HG03520 (cell line): ENCODE results near the gene EVA1B.

Experiments used
- ATAC-seq: cut with Tn5 transposase; IDR thresholded peaks from one replicate; pipeline ENCODE4 v1.9.1; 2021; ENCODE audit warnings: mild to moderate bottlenecking, moderate library complexity; ENCODE audit not compliant: unreplicated experiment

The EVA1B gene

GRCh38 chr1:36346741-36347370 lies 23.4 kb upstream of the EVA1B start:
- ATAC-seq = no peak

DNA sequence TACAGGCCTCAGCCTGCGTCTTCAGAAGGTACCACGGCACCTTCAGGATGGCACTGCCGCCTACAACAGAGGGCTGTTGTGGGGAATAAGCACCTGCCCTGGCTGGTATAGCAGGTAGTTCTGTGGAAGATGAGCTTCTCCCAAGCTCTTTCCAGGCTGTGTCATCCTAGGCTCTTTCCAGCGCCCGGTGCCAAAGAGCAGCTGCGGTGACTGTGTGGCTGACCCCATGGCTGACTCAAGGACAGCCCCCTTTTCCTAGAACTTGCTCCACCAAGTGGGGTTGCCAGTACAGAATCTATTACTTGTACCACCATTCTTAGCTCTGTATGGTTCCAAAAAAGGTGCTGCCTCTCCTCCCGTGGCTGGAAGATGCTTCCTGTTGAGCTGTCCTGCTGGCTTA lies 21.9 kb upstream of the EVA1B start:
- ATAC-seq = no peak

- no peak for ATAC-seq
Observed at GRCh38 chr1:36344395-36344680, 20.9 kb upstream of the EVA1B start.

- no peak for ATAC-seq
Observed at GRCh38 chr1:36343651-36344394, 20.4 kb upstream of the EVA1B start.

GRCh38 chr1:36342426-36343185 lies 19.2 kb upstream of the EVA1B start:
- ATAC-seq = no peak

- no peak for ATAC-seq
Observed at GRCh38 chr1:36341626-36342320, 18.3 kb upstream of the EVA1B start.

DNA sequence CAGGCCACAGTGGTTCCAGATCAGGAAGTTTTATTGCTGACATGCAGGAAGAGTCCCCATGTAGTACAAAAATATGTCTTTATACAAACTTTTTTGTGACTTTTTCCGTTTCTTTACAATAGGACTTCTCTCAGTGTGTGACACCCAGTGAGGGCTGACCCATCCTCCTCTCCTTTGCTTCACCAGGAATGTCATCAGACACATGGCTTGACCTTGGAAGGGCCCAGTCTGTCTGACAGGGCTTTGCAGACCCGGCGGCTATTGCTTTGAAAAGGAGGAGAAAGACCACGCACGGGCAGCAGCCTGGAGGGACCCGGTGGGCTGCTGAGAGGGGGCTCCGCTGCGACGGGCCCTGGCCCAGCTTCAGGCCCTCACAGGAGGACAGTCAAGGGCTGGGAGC lies 16.2 kb upstream of the EVA1B start:
- no peak for ATAC-seq

DNA sequence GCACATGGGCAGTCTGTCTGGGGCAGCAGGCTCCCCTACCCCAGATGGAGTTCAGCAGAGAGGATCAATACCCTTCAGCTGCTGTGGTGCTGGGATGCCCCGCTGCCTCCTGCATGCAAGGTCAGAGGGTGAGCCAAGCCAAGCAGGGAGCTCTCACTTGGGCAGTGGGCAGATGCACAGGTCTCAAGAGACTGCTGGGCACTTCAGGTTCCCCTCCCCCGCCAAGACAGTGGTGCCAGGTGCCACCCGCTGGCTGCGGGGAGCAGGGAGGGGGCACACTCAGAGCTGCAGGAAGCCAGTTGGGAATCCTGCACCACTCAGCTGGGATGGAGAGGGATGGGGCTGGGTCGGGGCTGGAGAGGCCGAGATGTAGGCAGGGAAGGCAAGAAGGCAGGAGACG lies 15.8 kb upstream of the EVA1B start:
- no peak for ATAC-seq

DNA sequence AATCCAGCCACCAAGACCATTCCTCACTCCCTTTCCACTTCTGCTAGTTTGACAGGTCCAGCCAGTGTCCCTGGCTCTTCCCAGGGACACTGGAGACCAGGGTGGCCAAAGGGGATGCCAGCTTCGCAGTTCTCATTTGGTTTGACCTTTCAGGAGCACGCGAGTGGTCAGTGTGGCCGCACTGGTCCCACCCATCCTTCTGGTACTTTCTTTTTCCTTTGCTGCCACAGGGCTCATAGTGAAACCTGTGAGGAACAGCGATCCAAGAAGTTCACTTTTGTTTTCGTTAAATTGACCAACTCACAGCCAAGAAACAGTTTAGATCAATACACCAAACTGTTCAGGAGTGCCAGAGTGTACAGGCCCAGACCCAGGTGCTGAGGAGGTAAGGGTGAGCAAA lies 14.4 kb upstream of the EVA1B start:
- no peak for ATAC-seq

DNA sequence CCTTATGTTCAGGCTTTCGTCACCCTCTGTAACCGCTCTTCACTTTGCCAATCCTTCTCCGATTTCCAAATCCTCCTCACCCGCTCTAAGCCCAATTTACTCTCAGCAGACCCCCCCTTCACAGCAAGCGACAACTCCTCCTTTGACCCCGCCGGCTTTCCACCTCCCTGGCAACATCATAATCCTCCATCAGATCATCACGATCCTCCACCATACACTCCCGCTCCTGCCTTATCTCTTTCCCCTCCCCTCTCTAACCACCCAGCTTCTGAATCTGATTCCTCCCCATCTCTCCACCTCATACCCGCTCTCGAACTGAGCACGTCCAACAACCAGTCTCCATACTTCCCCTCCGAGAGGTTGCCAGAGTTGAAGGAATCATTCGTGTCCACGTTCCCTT lies 7.5 kb upstream of the EVA1B start:
- ATAC-seq = no peak

DNA sequence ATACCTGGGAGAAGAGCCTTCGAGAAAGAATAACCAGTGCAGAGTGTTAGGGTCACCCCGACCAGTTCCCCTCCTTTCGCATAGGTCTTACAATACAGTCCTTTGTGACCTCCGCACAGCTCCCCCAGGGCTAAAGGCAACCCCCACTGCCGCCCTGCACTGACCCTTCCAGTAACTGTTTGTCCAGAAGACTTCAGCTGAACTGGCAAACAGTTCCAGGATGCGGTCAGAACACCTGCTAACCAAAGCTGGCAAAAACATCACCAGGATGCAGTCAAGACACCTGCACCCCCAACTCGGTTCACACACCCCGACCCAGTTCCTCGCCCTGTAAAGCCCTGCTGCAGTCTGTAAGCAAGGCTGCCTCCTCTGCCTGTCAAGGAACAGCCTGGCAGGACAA lies 6.4 kb upstream of the EVA1B start:
- ATAC-seq = no peak

DNA sequence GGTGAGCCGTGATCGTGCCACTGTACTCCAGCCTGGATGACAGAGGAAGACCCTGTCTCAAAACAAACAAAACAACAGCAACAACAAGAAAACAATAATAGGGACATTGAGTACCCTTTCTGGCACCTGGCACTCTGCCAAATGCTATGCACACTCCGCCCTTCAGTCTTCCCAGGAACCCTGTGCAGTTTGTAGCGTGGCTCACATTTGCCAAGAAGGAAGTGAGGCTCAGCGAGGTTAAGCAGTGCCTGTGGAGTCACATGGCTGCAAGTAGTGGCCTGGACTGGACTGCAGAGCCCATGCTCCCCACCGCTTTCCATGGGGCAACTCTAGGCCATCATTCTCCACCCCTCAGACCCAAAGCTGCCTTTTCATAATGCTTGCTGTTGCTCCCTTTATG lies 5.3 kb upstream of the EVA1B start:
- ATAC-seq = no peak

- no peak for ATAC-seq
Observed at GRCh38 chr1:36328088-36328480, 4.6 kb upstream of the EVA1B start.

GRCh38 chr1:36327421-36328087 lies 4.1 kb upstream of the EVA1B start:
- ATAC-seq = no peak

DNA sequence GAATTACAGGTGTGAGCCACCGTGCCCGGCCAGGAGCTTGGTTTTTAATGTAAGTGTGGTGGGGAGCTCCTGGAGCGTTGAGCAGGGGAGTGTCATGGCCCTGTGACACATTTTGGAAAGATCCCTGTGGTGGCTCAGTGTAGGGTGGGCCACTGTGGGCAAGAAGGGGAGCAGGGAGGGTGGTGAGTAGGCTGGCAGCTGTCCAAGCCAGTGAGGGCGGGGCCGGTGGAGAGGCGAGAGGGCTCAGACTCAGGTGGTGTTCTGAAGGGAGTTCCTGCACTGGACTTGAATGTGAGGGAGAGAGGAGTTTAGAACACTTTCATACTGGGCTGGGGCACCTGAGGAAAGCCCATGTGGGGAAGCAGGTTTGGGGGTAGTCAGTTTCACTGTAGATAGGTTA lies 3.1 kb upstream of the EVA1B start:
- no peak for ATAC-seq

GRCh38 chr1:36324353-36324703 lies 883 bp upstream of the EVA1B start:
- ATAC-seq = no peak

DNA sequence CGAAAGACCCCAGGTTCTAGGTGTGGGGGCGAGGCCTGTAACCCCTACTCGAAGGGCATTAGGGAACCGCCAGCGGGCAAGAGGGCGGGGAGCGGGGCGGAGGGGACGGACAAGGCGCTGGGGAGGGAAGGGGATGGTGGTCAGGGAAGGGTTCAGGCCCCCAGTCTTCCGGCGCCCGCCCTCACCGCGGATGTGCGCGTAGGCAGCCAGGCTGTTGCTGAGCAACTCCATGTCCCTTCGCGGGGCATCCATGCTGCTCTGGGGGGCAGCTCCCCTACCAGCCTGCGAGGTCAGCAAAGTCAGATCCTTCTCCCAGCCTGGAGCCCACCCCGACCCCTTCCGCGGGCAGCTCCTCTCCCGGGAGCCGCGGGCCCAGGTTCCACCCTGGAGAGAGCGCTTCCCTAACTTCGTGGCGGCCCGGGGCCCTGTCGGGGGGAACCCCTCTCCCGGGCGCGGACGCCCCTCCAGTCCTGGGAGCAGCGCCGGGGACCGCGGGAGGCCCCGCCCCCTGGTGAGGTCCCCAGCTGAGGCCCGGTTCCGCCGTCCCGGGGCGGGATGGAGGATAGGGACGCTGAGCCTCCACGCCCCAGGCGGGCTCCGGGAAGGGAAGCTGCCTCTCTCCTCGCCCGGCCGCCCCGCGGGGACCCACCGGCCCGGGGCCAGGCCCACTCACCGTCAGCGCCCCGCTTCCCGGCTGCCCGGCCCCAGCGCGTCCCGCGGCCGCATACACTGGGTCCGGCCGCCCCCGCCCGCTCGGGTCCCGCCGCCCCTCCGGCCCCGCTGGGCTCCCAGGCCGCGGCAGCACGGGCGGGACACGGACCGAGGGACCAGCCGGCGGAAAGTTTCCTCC lies 434 bp downstream of the EVA1B start:
- ATAC-seq = no peak

- no peak for ATAC-seq
Observed at GRCh38 chr1:36322041-36322785, 1.2 kb downstream of the EVA1B start.

DNA sequence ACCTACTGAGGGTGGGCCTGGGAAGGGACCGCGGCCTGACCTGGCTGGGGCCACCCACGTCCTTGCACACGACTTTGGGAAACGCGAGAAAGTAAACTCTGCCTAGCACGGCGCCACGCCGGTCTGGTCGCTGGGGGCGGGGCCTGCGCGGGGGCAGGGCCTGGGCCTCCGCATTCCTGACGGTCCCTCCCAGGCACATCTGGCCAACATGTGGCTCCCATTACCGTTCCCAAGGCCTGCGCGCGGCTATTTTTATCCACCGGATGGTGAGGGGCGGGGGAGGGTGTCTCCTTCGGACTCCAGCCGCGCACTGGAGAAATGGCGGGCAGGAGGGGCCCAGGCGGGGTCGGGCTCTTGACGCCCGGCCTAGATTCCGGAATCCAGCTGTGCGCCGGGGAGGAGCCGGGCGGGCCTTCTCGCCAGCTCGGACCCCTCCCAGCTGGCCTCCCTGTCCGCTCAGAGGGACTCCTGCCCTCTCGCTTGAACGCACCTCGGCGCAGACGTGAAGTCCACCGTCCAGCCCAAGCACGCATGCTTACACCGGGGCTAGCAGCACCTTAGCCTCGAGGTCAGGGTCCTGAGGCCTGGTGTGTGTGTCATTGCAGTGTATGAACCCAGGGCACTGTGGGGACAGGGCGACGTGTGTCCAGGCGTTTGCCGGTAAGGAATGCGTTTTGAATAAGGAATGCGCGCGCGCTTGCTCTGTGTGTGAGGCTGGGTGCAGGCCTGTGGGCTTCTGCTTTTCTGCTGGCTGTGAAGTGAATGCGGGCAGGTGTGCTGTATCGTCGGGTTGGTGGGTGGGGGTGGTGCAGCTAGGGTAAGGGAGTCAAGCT lies 2.1 kb downstream of the EVA1B start:
- no peak for ATAC-seq
